H1 (cell line): ENCODE measurements around the gene ASTN2. TPM values are rescaled to one million over a fixed set of nuclear protein-coding genes. Genes with fewer than 3 reads are reported as not detected.

Source experiments
- CTCF ChIA-PET: fragments of 300-600 bp; sonication (Branson Sonifier 250); formaldehyde crosslinking; loops from one replicate; lab custom pipeline; 2021; ENCODE audit not compliant: partially characterized antibody; lab: Charles Lee
- POLR2A ChIA-PET: fragments of 300-600 bp; sonication (Branson Sonifier 250); formaldehyde crosslinking; loops from one replicate; lab custom pipeline; 2021; ENCODE audit warnings: inconsistent platforms; ENCODE audit not compliant: partially characterized antibody; lab: Charles Lee
- DNase-seq, 2 experiments: peaks; one replicate each; pipeline versions ENCODE4 v3.0.0 to v3.0.0-alpha.2; 2010 to 2022; ENCODE audit warnings: low spot score in 2 of 2, low read depth in 1 of 2, mixed read lengths in 1 of 2
- FAIRE-seq: peaks from 2 replicates; lab custom pipeline; 2011; peaks lifted over from hg19 to GRCh38; lab: Jason Lieb, UNC
- H2AFZ ChIP-seq: 2 replicates; pipeline ENCODE4 v1.8.1; 2012; ENCODE audit warnings: low read length, inconsistent platforms
- H2AK5ac ChIP-seq: 2 replicates; pipeline ENCODE4 v1.6.1; 2013; ENCODE audit warnings: low read depth, low read length
- H2BK120ac ChIP-seq: replicated peaks from 2 replicates; pipeline ENCODE3; 2013; ENCODE audit warnings: low read depth, low read length, inconsistent platforms
- H2BK12ac ChIP-seq: 2 replicates; pipeline ENCODE4 v1.6.1; 2013; ENCODE audit warnings: low read depth, low read length
- H2BK15ac ChIP-seq: 2 replicates; pipeline ENCODE4 v1.6.1; 2013; ENCODE audit warnings: low read length
- H2BK20ac ChIP-seq: 2 replicates; pipeline ENCODE4 v1.6.1; 2013; ENCODE audit warnings: low read length
- H2BK5ac ChIP-seq: 2 replicates; pipeline ENCODE4 v1.6.1; 2013; ENCODE audit warnings: low read depth, low read length
- H3K14ac ChIP-seq: 2 replicates; pipeline ENCODE4 v1.6.1; 2013; ENCODE audit warnings: inconsistent platforms; ENCODE audit not compliant: insufficient read length
- H3K18ac ChIP-seq: 2 replicates; pipeline ENCODE4 v1.6.1; 2013; ENCODE audit warnings: low read length; ENCODE audit errors: extremely low read depth
- H3K23ac ChIP-seq: 2 replicates; pipeline ENCODE4 v1.6.1; 2013; ENCODE audit warnings: inconsistent platforms; ENCODE audit not compliant: insufficient read length
- H3K23me2 ChIP-seq: 2 replicates; pipeline ENCODE4 v1.6.1; 2013; ENCODE audit warnings: low read depth, low read length
- H3K27ac ChIP-seq: 2 replicates; pipeline ENCODE4 v1.6.1; 2011; ENCODE audit warnings: low read depth, low read length, inconsistent platforms
- H3K27me3 ChIP-seq, 4 experiments: replicated peaks in 1 of 4; 1 replicate in 1 of 4; 2 replicates in 3 of 4; pipeline versions ENCODE4 v1.6.1 to v1.8.1; 2011 to 2013; ENCODE audit warnings: low read length in 3 of 4, mild to moderate bottlenecking in 3 of 4, inconsistent platforms in 2 of 4, mixed read lengths in 2 of 4, moderate library complexity in 1 of 4; ENCODE audit not compliant: control insufficient read depth in 3 of 4, insufficient read depth in 3 of 4; ENCODE audit errors: extremely low read depth in 1 of 4
- H3K36me3 ChIP-seq, 4 experiments: 2 replicates each; pipeline versions ENCODE4 v1.6.1 to v1.8.1; 2011 to 2013; ENCODE audit warnings: mild to moderate bottlenecking in 4 of 4, low read length in 3 of 4, moderate library complexity in 2 of 4, control low read depth in 1 of 4, inconsistent platforms in 1 of 4; ENCODE audit not compliant: insufficient read depth in 4 of 4, control insufficient read depth in 2 of 4
- H3K4ac ChIP-seq: replicated peaks from 2 replicates; pipeline ENCODE3; 2013; ENCODE audit warnings: low read length, low read depth, mixed read lengths, inconsistent platforms; ENCODE audit not compliant: insufficient read length
- H3K4me1 ChIP-seq, 4 experiments: replicated peaks in 1 of 4; 1 replicate in 1 of 4; 2 replicates in 3 of 4; pipeline versions ENCODE4 v1.6.1 to v1.8.1; 2011 to 2013; ENCODE audit warnings: low read length in 3 of 4, inconsistent platforms in 2 of 4, mixed read lengths in 1 of 4; ENCODE audit not compliant: insufficient read depth in 4 of 4, control insufficient read depth in 3 of 4
- H3K4me2 ChIP-seq, 2 experiments: 2 replicates each; pipeline versions ENCODE4 v1.6.1 to v1.8.1; 2011 to 2013; ENCODE audit warnings: low read depth in 2 of 2, low read length in 2 of 2, control low read depth in 1 of 2, inconsistent platforms in 1 of 2, mild to moderate bottlenecking in 1 of 2; ENCODE audit not compliant: insufficient read depth in 1 of 2
- H3K4me3 ChIP-seq, 4 experiments: fragments of 200-600, 300-600 bp in 1 of 4; sonication (generic), shearing (Covaris generic), sonication (Bioruptor Twin) in 1 of 4; 2 replicates each; pipeline versions ENCODE4 v1.5.1 to v1.8.1; 2011 to 2016; ENCODE audit warnings: low read length in 4 of 4, low read depth in 3 of 4, control low read depth in 2 of 4, inconsistent platforms in 2 of 4, mild to moderate bottlenecking in 2 of 4, mixed read lengths in 1 of 4, moderate library complexity in 1 of 4; ENCODE audit not compliant: insufficient read depth in 2 of 4; ENCODE audit errors: extremely low read depth in 1 of 4
- H3K56ac ChIP-seq: replicated peaks from 2 replicates; pipeline ENCODE3; 2013; ENCODE audit warnings: low read depth, mild to moderate bottlenecking, mixed read lengths, low read length, inconsistent platforms; ENCODE audit not compliant: insufficient read length
- H3K79me1 ChIP-seq: 2 replicates; pipeline ENCODE4 v1.6.1; 2013; ENCODE audit warnings: low read depth, low read length, control low read depth
- H3K79me2 ChIP-seq, 2 experiments: 2 replicates each; pipeline versions ENCODE4 v1.6.1 to v1.8.1; 2012 to 2013; ENCODE audit warnings: low read length in 2 of 2, mild to moderate bottlenecking in 2 of 2, inconsistent platforms in 1 of 2; ENCODE audit not compliant: insufficient read depth in 2 of 2, control insufficient read depth in 1 of 2
- H3K9ac ChIP-seq, 4 experiments: replicated peaks in 1 of 4; 1 replicate in 1 of 4; 2 replicates in 3 of 4; pipeline versions ENCODE4 v1.6.1 to v1.8.1; 2011 to 2013; ENCODE audit warnings: low read depth in 3 of 4, low read length in 3 of 4, control low read depth in 2 of 4, mild to moderate bottlenecking in 2 of 4, moderate library complexity in 2 of 4, inconsistent platforms in 1 of 4; ENCODE audit errors: extremely low read depth in 1 of 4
- H3K9me3 ChIP-seq, 2 experiments: 2 replicates each; pipeline versions ENCODE4 v1.6.1 to v1.8.1; 2012 to 2013; ENCODE audit warnings: mild to moderate bottlenecking in 2 of 2, moderate library complexity in 2 of 2, control low read depth in 1 of 2, inconsistent platforms in 1 of 2, low read depth in 1 of 2, low read length in 1 of 2, mixed read lengths in 1 of 2; ENCODE audit not compliant: insufficient read depth in 2 of 2
- H4K20me1 ChIP-seq, 2 experiments: replicated peaks in 1 of 2; 2 replicates each; pipeline versions ENCODE3 to v1.8.1; 2011 to 2013; ENCODE audit warnings: inconsistent platforms in 2 of 2, low read length in 2 of 2, mild to moderate bottlenecking in 1 of 2; ENCODE audit not compliant: insufficient read depth in 2 of 2, control insufficient read depth in 1 of 2
- H4K5ac ChIP-seq: 2 replicates; pipeline ENCODE4 v1.6.1; 2013; ENCODE audit warnings: low read length, low read depth, mixed read lengths, inconsistent platforms; ENCODE audit not compliant: insufficient read length
- H4K8ac ChIP-seq: 2 replicates; pipeline ENCODE4 v1.8.0; 2013; ENCODE audit warnings: mild to moderate bottlenecking, moderate library complexity, low read length, inconsistent platforms; ENCODE audit not compliant: insufficient read depth; ENCODE audit errors: extremely low read depth
- H4K91ac ChIP-seq: replicated peaks from 2 replicates; pipeline ENCODE3; 2013; ENCODE audit warnings: low read length, mixed read lengths, inconsistent platforms; ENCODE audit not compliant: insufficient read length
- CHD2 ChIP-seq: IDR thresholded peaks from 2 replicates; pipeline ENCODE4 v1.6.1; 2012; ENCODE audit warnings: low read length, improper control_type of control experiment
- EGR1 ChIP-seq: IDR thresholded peaks from 2 replicates; pipeline ENCODE4 v1.6.1; 2011; ENCODE audit warnings: low read depth, low read length, borderline replicate concordance
- POU5F1 ChIP-seq: IDR thresholded peaks from 2 replicates; pipeline ENCODE4 v1.6.1; 2011; ENCODE audit warnings: low read depth, mild to moderate bottlenecking, low read length, moderate library complexity
- RNF2 ChIP-seq: fragments of 200-900, 300-1000 bp; sonication (generic); IDR thresholded peaks from 2 replicates; pipeline ENCODE4 v1.7.1; 2016; ENCODE audit warnings: borderline replicate concordance, low read depth, mild to moderate bottlenecking, antibody characterized with exemption, low read length; ENCODE audit not compliant: poor library complexity, severe bottlenecking; ENCODE audit errors: missing control alignments
- SIN3A ChIP-seq, 2 experiments: IDR thresholded peaks in 1 of 2; conservative IDR thresholded peaks in 1 of 2; 2 replicates each; pipeline ENCODE4 v1.6.1; 2011 to 2012; ENCODE audit warnings: low read length in 2 of 2, improper control_type of control experiment in 1 of 2, low read depth in 1 of 2, mild to moderate bottlenecking in 1 of 2
- SRF ChIP-seq: IDR thresholded peaks from 2 replicates; pipeline ENCODE4 v1.6.1; 2011; ENCODE audit warnings: mild to moderate bottlenecking, low read depth, low read length, moderate library complexity
- WGBS, 2 experiments: shearing (Covaris generic) in 1 of 2; methylation state at CpG; one replicate each; pipeline versions ENCODE4 v1.1.6 to v1.1.7; 2013 to 2015; ENCODE audit warnings: low lambda C conversion rate in 2 of 2, mixed read lengths in 2 of 2, inconsistent platforms in 1 of 2, low coverage in 1 of 2, missing lambda C conversion rate in 1 of 2; ENCODE audit not compliant: insufficient replicate concordance in 2 of 2, insufficient coverage in 1 of 2, insufficient read length in 1 of 2; ENCODE audit errors: extremely low coverage in 1 of 2, missing lambda C conversion rate in 1 of 2; 5-methylcytosine and 5-hydroxymethylcytosine counted together
- polyA plus RNA-seq, 7 experiments: library from polyadenylated mRNA; depleted of rRNA in 3 of 7; stranded (reverse) in 5 of 7; unstranded in 2 of 7; fragments of >200 nt in 5 of 7; fragments of 200-250 nt in 2 of 7; gene quantifications; 1 replicate in 5 of 7; 2 replicates in 1 of 7; 4 replicates in 1 of 7; pipeline versions ENCODE4 v1.2.1 to v1.2.3, GENCODE V29; 2011 to 2013; ENCODE audit warnings: missing spikeins in 2 of 7, mixed read lengths in 2 of 7
- total RNA-seq: library from RNA; stranded (reverse); fragmentation: NEBNext Ultra II Directional; extraction: Animal tissue kit (Norgen Biotek cat#: 25700); gene quantifications from 2 replicates; pipeline ENCODE4 v1.2.1, GENCODE V29; 2021
- TF ChIP-seq, protein P1 (sequence below): IDR thresholded peaks from 2 replicates; pipeline ENCODE4 v1.6.1; 2011; ENCODE audit warnings: low read length, improper control_type of control experiment

Gene ASTN2
- total and polyA plus RNA-seq, 2 of the 8 experiments (the other 6 are each of a cell fraction or from before 2014, with no cell fraction given), result 8.2 to 13.7 TPM

- H3K4me2 ChIP-seq, result no peak overlapping the region
- no peak overlapping the region for H2BK120ac ChIP-seq
- H2BK5ac ChIP-seq, result no peak overlapping the region
- H4K5ac ChIP-seq, result no peak overlapping the region
- H3K27ac ChIP-seq, result no peak overlapping the region
- WGBS, 2 experiments, result 74% methylated on average over 6 of the region's 6 CpGs; no CpG with 5 or more reads in 1 of the 2 experiments
- no peak overlapping the region for H4K8ac ChIP-seq
- H4K20me1 ChIP-seq, result no peaks in the 10 kb centered on the region
- H3K23ac ChIP-seq, result no peak overlapping the region
- no peaks in the 10 kb centered on the region for H3K23me2 ChIP-seq
- H3K27me3 ChIP-seq, result no peaks in the 10 kb centered on the region
- no peak overlapping the region for H2AFZ ChIP-seq
- H3K9ac ChIP-seq, result no peak overlapping the region
- ChIA-PET POLR2A (interaction anchor here (0.6 to 1.2 kb wide), 2 partner anchors 28 to 175 kb away, joined by 4 read pairs; no protein-coding TSS in a partner anchor), CTCF (interaction anchor here (0.7 kb wide), 2 partner anchors 10 to 207 kb away, joined by 3 read pairs; no protein-coding TSS in a partner anchor)
- H2AK5ac ChIP-seq, result no peak overlapping the region
- H2BK20ac ChIP-seq, result no peak overlapping the region
- H2BK15ac ChIP-seq, result no peak overlapping the region
- FAIRE-seq, result peak; percentile 24
- H3K14ac ChIP-seq, result no peak overlapping the region
- H3K79me1 ChIP-seq, result no peaks in the 10 kb centered on the region
- no peak overlapping the region for H3K56ac ChIP-seq
- no peak overlapping the region for H4K91ac ChIP-seq
- no peak overlapping the region for H3K4ac ChIP-seq
- no peak overlapping the region for H3K4me3 ChIP-seq
- H2BK12ac ChIP-seq, result no peak overlapping the region
- H3K4me1 ChIP-seq, result peaks cover 0 to 7% (median 1%) of the 10 kb centered on the region in 4 experiments; a peak in 2 of 7 replicates
- no peak for DNase-seq
- H3K18ac ChIP-seq, result no peak overlapping the region
- no peaks in the 10 kb centered on the region for H3K79me2 ChIP-seq
- peaks cover 0 to 3% of the 10 kb centered on the region in 2 experiments; a peak in 1 of 4 replicates for H3K9me3 ChIP-seq
- H3K36me3 ChIP-seq, result no peaks in the 10 kb centered on the region
- TF ChIP-seq, protein P1, sequence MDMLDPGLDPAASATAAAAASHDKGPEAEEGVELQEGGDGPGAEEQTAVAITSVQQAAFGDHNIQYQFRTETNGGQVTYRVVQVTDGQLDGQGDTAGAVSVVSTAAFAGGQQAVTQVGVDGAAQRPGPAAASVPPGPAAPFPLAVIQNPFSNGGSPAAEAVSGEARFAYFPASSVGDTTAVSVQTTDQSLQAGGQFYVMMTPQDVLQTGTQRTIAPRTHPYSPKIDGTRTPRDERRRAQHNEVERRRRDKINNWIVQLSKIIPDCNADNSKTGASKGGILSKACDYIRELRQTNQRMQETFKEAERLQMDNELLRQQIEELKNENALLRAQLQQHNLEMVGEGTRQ, result no peak
- no peak for TF ChIP-seq RNF2
- TF ChIP-seq EGR1, result no peak
- TF ChIP-seq POU5F1, result no peak
- no peak for TF ChIP-seq SRF
- TF ChIP-seq CHD2, result no peak
- no peak for TF ChIP-seq SIN3A (conservative IDR thresholded peaks at IDR 0.05 in 1 of 2, IDR thresholded peaks at IDR 0.05 in 1 of 2; ENCODE audit: low read depth in 1 of 2, low read length in 2 of 2)
Measured at GRCh38 chr9:116900543-116900942, 514.3 kb downstream of the ASTN2 start.
